GM12878 (cell line): ENCODE measurements around the gene ACE. TPM values are rescaled to one million over a fixed set of nuclear protein-coding genes. Genes with fewer than 3 reads are reported as not detected.
A peak's percentile ranks its signal among the peaks of the same experiment; 100 is the strongest.

ENCODE experiments used
- ATAC-seq: fragments of 200-7000 bp; cut with Tn5 transposase; 3 replicates; pipeline ENCODE4 v1.9.1; 2020; ENCODE audit warnings: mild to moderate bottlenecking, moderate library complexity
- BruUV-seq: library from RNA; stranded (reverse); fragments of 400-500 nt; replicated peaks from 2 replicates; lab custom pipeline; 2021; lab: Mats Ljungman, UMichigan
- CTCF ChIA-PET: fragments of 300-600 bp; sonication (Branson Sonifier 250); formaldehyde crosslinking; extraction: SDS; loops from one replicate; lab custom pipeline; 2021; ENCODE audit warnings: inconsistent platforms; lab: Yijun Ruan, JAX
- POLR2A ChIA-PET: fragments of 350-600 bp; formaldehyde crosslinking; extraction: SDS; loops from one replicate; lab custom pipeline; 2021; ENCODE audit warnings: inconsistent platforms; lab: Charles Lee
- RAD21 ChIA-PET: fragments of 300-600 bp; sonication (Branson Sonifier 250); formaldehyde crosslinking; loops from one replicate; lab custom pipeline; 2023; ENCODE audit warnings: antibody characterized with exemption; ENCODE audit not compliant: unreplicated experiment; lab: Charles Lee
- SMC1A ChIA-PET: fragments of 300-600 bp; sonication (Branson Sonifier 250); formaldehyde crosslinking; loops from one replicate; lab custom pipeline; 2023; ENCODE audit not compliant: unreplicated experiment, uncharacterized antibody; lab: Charles Lee
- DNase-seq: peaks from one replicate; pipeline ENCODE4 v3.0.0-alpha.2; 2011; ENCODE audit warnings: low read depth, low spot score
- FAIRE-seq: peaks from 3 replicates; lab custom pipeline; 2011; peaks lifted over from hg19 to GRCh38; lab: Jason Lieb, UNC
- H2AFZ ChIP-seq: 2 replicates; pipeline ENCODE4 v1.6.0; 2011; ENCODE audit warnings: low read depth, low read length, control low read depth; ENCODE audit not compliant: control insufficient read depth
- H3K27ac ChIP-seq: 2 replicates; pipeline ENCODE4 v1.5.1; 2011; ENCODE audit warnings: control low read depth; ENCODE audit not compliant: control insufficient read depth, insufficient read depth
- H3K27me3 ChIP-seq, 2 experiments: replicated peaks in 1 of 2; 2 replicates each; pipeline versions ENCODE4 v1.6.0 to v1.6.1; 2011; ENCODE audit warnings: low read length in 1 of 2; ENCODE audit not compliant: control insufficient read depth in 2 of 2, insufficient read depth in 2 of 2
- H3K36me3 ChIP-seq, 2 experiments: 2 replicates each; pipeline ENCODE4 v1.5.1; 2011; ENCODE audit warnings: low read length in 1 of 2; ENCODE audit not compliant: control insufficient read depth in 2 of 2, insufficient read depth in 2 of 2
- H3K4me1 ChIP-seq: 2 replicates; pipeline ENCODE4 v1.6.1; 2011; ENCODE audit warnings: mild to moderate bottlenecking, low read length, moderate library complexity, mixed read lengths; ENCODE audit not compliant: control insufficient read depth, insufficient read depth
- H3K4me2 ChIP-seq: 2 replicates; pipeline ENCODE4 v1.6.0; 2011; ENCODE audit warnings: control low read depth; ENCODE audit not compliant: control insufficient read depth, insufficient read depth
- H3K4me3 ChIP-seq: fragments of 200-600 bp; sonication (generic); 2 replicates; pipeline ENCODE4 v1.5.1; 2016
- H3K79me2 ChIP-seq: 2 replicates; pipeline ENCODE4 v1.6.0; 2011; ENCODE audit warnings: low read length; ENCODE audit not compliant: control insufficient read depth, insufficient read depth
- H3K9ac ChIP-seq: 2 replicates; pipeline ENCODE4 v1.8.0; 2011; ENCODE audit warnings: low read length, control low read depth, mixed read lengths; ENCODE audit not compliant: control insufficient read depth, insufficient read depth
- H3K9me3 ChIP-seq: replicated peaks from 3 replicates; pipeline ENCODE4 v1.5.1; 2011; ENCODE audit warnings: mild to moderate bottlenecking, low read length; ENCODE audit not compliant: control insufficient read depth, insufficient read depth
- H4K20me1 ChIP-seq: 2 replicates; pipeline ENCODE4 v1.6.0; 2011; ENCODE audit not compliant: control insufficient read depth, insufficient read depth
- CHD4 ChIP-seq: fragments of 200-600 bp; sonication (generic); IDR thresholded peaks from 2 replicates; pipeline ENCODE4 v1.6.1; 2016; ENCODE audit warnings: mild to moderate bottlenecking
- CTCF ChIP-seq, 3 experiments: IDR thresholded peaks in 2 of 3; conservative IDR thresholded peaks in 1 of 3; 2 replicates each; pipeline ENCODE4 v1.5.1; 2011; ENCODE audit warnings: low read depth in 3 of 3, low read length in 3 of 3, mild to moderate bottlenecking in 3 of 3, control low read depth in 2 of 3, moderate library complexity in 2 of 3, inconsistent platforms in 1 of 3, mixed read lengths in 1 of 3; ENCODE audit not compliant: control insufficient read depth in 2 of 3, insufficient read depth in 1 of 3; ENCODE audit errors: extremely low read depth in 1 of 3
- SMC3 ChIP-seq: IDR thresholded peaks from 2 replicates; pipeline ENCODE4 v1.6.1; 2011; ENCODE audit warnings: low read length, improper control_type of control experiment, borderline replicate concordance
- ZNF384 ChIP-seq: IDR thresholded peaks from 2 replicates; pipeline ENCODE4 v1.6.1; 2012; ENCODE audit warnings: low read depth, mild to moderate bottlenecking, low read length, improper control_type of control experiment, borderline replicate concordance
- WGBS: methylation state at CpG from one replicate; pipeline ENCODE4 v1.1.6; 2016; ENCODE audit warnings: low lambda C conversion rate; ENCODE audit not compliant: insufficient replicate concordance, insufficient coverage; ENCODE audit errors: missing lambda C conversion rate; 5-methylcytosine and 5-hydroxymethylcytosine counted together
- in situ Hi-C: fragments of 300-500 bp; cut with MboI; formaldehyde crosslinking; loops from 9 replicates; pipeline ENCODE4 v1.14.3; 2018; ENCODE audit warnings: mixed read lengths
- intact Hi-C: fragments of 100-400 bp; cut with micrococcal nuclease; formaldehyde crosslinking; loops from one replicate; pipeline ENCODE4 v1.14.2; 2022; ENCODE audit not compliant: unreplicated experiment
- polyA plus RNA-seq, 11 experiments: library from polyadenylated mRNA; depleted of rRNA in 4 of 11; unstranded in 6 of 11; stranded (reverse) in 5 of 11; fragments of >200 nt; fragmentation: Nextera tagmentation in 4 of 11; fragmentation: Illumina TruSeq in 1 of 11; extraction: Ambion mirVana in 4 of 11; extraction: Trizol in 1 of 11; gene quantifications; 1 replicate in 1 of 11; 2 replicates in 10 of 11; pipeline versions ENCODE4 v1.2.1 to v1.2.3, GENCODE V29; 2011 to 2016; ENCODE audit warnings: inconsistent platforms in 2 of 11, missing spikeins in 2 of 11, low read depth in 1 of 11
- total RNA-seq, 4 experiments: library from RNA; depleted of rRNA in 3 of 4; stranded (reverse); fragments of >200 nt in 3 of 4; fragmentation: Illumina TruSeq in 1 of 4; extraction: Trizol in 1 of 4; gene quantifications; 2 replicates each; pipeline versions ENCODE4 v1.2.1 to v1.2.3, GENCODE V29; 2013 to 2021

Gene ACE
- total and polyA plus RNA-seq, 10 of the 15 experiments (the other 5 are each of a cell fraction or from before 2014, with no cell fraction given): 0.46 TPM; not detected in 9

GRCh38 chr17:63435681-63436522 is 41.0 kb upstream of the ACE start:
- no peaks in the 10 kb centered on the region for H3K36me3 ChIP-seq
- FAIRE-seq (no peak), DNase-seq (no peak), ATAC-seq (peak; percentile 71)
- no peak overlapping the region for H3K4me3 ChIP-seq
- no peak for TF ChIP-seq ZNF384
- TF ChIP-seq CHD4: no peak
- peak in 2 of 3 experiments; percentile 24 to 31; a peak in 3 of 6 replicates for TF ChIP-seq CTCF (IDR thresholded peaks at IDR 0.05 in 2 of 3, conservative IDR thresholded peaks at IDR 0.05 in 1 of 3; ENCODE audit: control insufficient read depth in 2 of 3, extremely low read depth in 1 of 3, insufficient read depth in 1 of 3, low read depth in 3 of 3, low read length in 3 of 3)
- peak; percentile 23; the same call in 1 of the 2 replicates for TF ChIP-seq SMC3
- H3K4me1 ChIP-seq: no peaks in the 10 kb centered on the region; the same call in 1 of the 2 replicates
- SMC1A ChIA-PET: interaction anchor here (0.7 to 3.2 kb wide), 4 partner anchors 26 to 184 kb away, joined by 3 to 10 read pairs (median 3); no protein-coding TSS in a partner anchor
- in situ Hi-C loops (loop anchor here (25.0 kb wide), 1 partner anchor 401 kb away; the partner anchor contains the start of genes FTSJ3, PSMC5 and SMARCD2), intact Hi-C loops (no loop called here)
- CTCF ChIA-PET: interaction anchor here (0.6 to 3.2 kb wide), 8 partner anchors 8 to 274 kb away, joined by 3 to 23 read pairs (median 6); no protein-coding TSS in a partner anchor
- H2AFZ ChIP-seq: no peak overlapping the region
- H4K20me1 ChIP-seq: no peaks in the 10 kb centered on the region
- H3K27me3 ChIP-seq: no peaks in the 10 kb centered on the region
- H3K9me3 ChIP-seq: no peaks in the 10 kb centered on the region
- no peak overlapping the region for H3K9ac ChIP-seq
- no TSS peak for BruUV-seq
- H3K27ac ChIP-seq: no peak overlapping the region
- POLR2A ChIA-PET: no interaction called here
- WGBS: 19% methylated on average over 26 of the region's 29 CpGs
- H3K79me2 ChIP-seq: no peaks in the 10 kb centered on the region
- RAD21 ChIA-PET: interaction anchor here (1.3 kb wide), 3 partner anchors 43 to 262 kb away, joined by 3 to 4 read pairs (median 3); no protein-coding TSS in a partner anchor
- H3K4me2 ChIP-seq: no peak overlapping the region
